Transverse colon (tissue), 4 donors: Measurements from ENCODE around the gene EFNA5. TPM values are rescaled to one million over a fixed set of nuclear protein-coding genes. Genes with fewer than 3 reads are reported as not detected.

Experiments
- DNase-seq: peaks from one replicate; pipeline ENCODE4 v3.0.0-alpha.2; 2019
- H3K27ac ChIP-seq, 4 donors: fragments of 200-600 bp; sonication (generic); 2 replicates each; pipeline ENCODE4 v1.5.1; 2016 to 2018; ENCODE audit warnings: inconsistent platforms in 4 of 4
- H3K27me3 ChIP-seq: fragments of 200-600 bp; sonication (generic); 2 replicates; pipeline ENCODE4 v1.5.1; 2017; ENCODE audit warnings: inconsistent platforms
- H3K36me3 ChIP-seq, 4 donors: fragments of 200-600 bp; sonication (generic); 2 replicates each; pipeline ENCODE4 v1.5.1; 2017 to 2019; ENCODE audit warnings: inconsistent platforms in 4 of 4
- H3K4me1 ChIP-seq, 4 donors: fragments of 200-600 bp; sonication (generic); 2 replicates each; pipeline ENCODE4 v1.5.1; 2017 to 2020; ENCODE audit warnings: inconsistent platforms in 4 of 4
- H3K4me3 ChIP-seq, 4 donors: fragments of 200-600 bp; sonication (generic); 1 replicate in 1 of 4; 2 replicates in 3 of 4; pipeline versions ENCODE4 v1.5.1 to v1.6.1; 2017 to 2019; ENCODE audit warnings: inconsistent platforms in 4 of 4
- H3K9me3 ChIP-seq, 2 donors: fragments of 200-600 bp; sonication (generic); 2 replicates each; pipeline ENCODE4 v1.5.1; 2017 to 2019; ENCODE audit warnings: inconsistent platforms in 2 of 2
- CTCF ChIP-seq, 5 experiments: fragments of 200-600 bp in 3 of 5; fragments of 450-650 bp in 2 of 5; sonication (generic) in 3 of 5; IDR thresholded peaks; 1 replicate in 2 of 5; 2 replicates in 3 of 5; pipeline ENCODE4 v1.5.1; 2016 to 2017; ENCODE audit warnings: antibody characterized with exemption in 5 of 5, inconsistent platforms in 3 of 5, mild to moderate bottlenecking in 2 of 5, moderate library complexity in 1 of 5
- EP300 ChIP-seq: sonication (generic); formaldehyde crosslinking; IDR thresholded peaks from one replicate; pipeline ENCODE4 v1.6.1; 2017; ENCODE audit warnings: antibody characterized with exemption, low read depth
- POLR2A ChIP-seq: fragments of 450-650 bp; IDR thresholded peaks from one replicate; pipeline ENCODE4 v1.6.1; 2016; ENCODE audit warnings: antibody characterized with exemption, mild to moderate bottlenecking, moderate library complexity
- POLR2AphosphoS5 ChIP-seq, 3 donors: sonication (generic); formaldehyde crosslinking; IDR thresholded peaks; one replicate each; pipeline ENCODE4 v1.6.1; 2016; ENCODE audit warnings: antibody characterized with exemption in 3 of 3
- WGBS, 2 donors: methylation state at CpG; one replicate each; pipeline ENCODE4 v1.1.5; 2018; ENCODE audit warnings: low coverage in 1 of 2; 5-methylcytosine and 5-hydroxymethylcytosine counted together
- in situ Hi-C, 4 donors: fragments of 200-750 bp; cut with MboI; loops; one replicate each; pipeline versions ENCODE4 v1.15.0 to v1.15.1; 2017; ENCODE audit warnings: low sequenced_read_pairs in 3 of 4, low pct_ligation_motif_present in 1 of 4, low pct_unique_long_range_greater_than_20kb in 1 of 4
- intact Hi-C: fragments of 100-400 bp; cut with DNase I; formaldehyde crosslinking; loops from one replicate; pipeline ENCODE4 v1.15.1; 2023; ENCODE audit warnings: low total_unique reads
- total RNA-seq, 4 donors: library from RNA; depleted of rRNA; stranded (reverse); fragments of >200 nt; gene quantifications; one replicate each; pipeline ENCODE4 v1.1.0, GENCODE V29; 2016

Gene EFNA5
- total RNA-seq, 4 donors from 2014 or later: 1.5 to 18.2 (median 12.1) TPM

GRCh38 chr5:107384256-107384655, 286.5 kb downstream of the EFNA5 start:
- Histone ChIP-seq H3K36me3 (no peaks in the 10 kb centered on the region), H3K9me3 (no peaks in the 10 kb centered on the region), H3K27me3 (no peaks in the 10 kb centered on the region), H3K4me1 (peaks cover 9 to 18% (median 12%) of the 10 kb centered on the region in 4 donors), H3K4me3 (no peak overlapping the region), H3K27ac (no peak overlapping the region)
- intact Hi-C loops (no loop called here), in situ Hi-C loops (no loop called here)
- DNase-seq: no peak
- TF ChIP-seq EP300: no peak
- no peak for TF ChIP-seq POLR2AphosphoS5 (IDR thresholded peaks at IDR 0.05)
- no peak for TF ChIP-seq CTCF (IDR thresholded peaks at IDR 0.05)
- TF ChIP-seq POLR2A: no peak
- 91 to 100% methylated on average over 2 to 4 of the region's 4 CpGs for WGBS, 2 donors

GRCh38 chr5:107383414-107383813, 287.3 kb downstream of the EFNA5 start:
- WGBS, 2 donors: 96 to 100% methylated on average over 1 of the region's 1 CpG
- in situ Hi-C loops: no loop called here
- intact Hi-C loops: no loop called here
- Histone ChIP-seq H3K4me3 (no peak overlapping the region), H3K36me3 (no peaks in the 10 kb centered on the region), H3K9me3 (no peaks in the 10 kb centered on the region), H3K4me1 (peaks cover under 1 to 10% (median 4%) of the 10 kb centered on the region in 4 donors), H3K27me3 (no peaks in the 10 kb centered on the region), H3K27ac (no peak overlapping the region)
- TF ChIP-seq POLR2A: no peak
- no peak for TF ChIP-seq POLR2AphosphoS5 (IDR thresholded peaks at IDR 0.05)
- no peak for TF ChIP-seq CTCF (IDR thresholded peaks at IDR 0.05)
- no peak for TF ChIP-seq EP300
- no peak for DNase-seq

- in situ Hi-C loops: no loop called here
Measured at GRCh38 chr5:107381189-107381856, 289.4 kb downstream of the EFNA5 start.

GRCh38 chr5:107380654-107381053, 290.1 kb downstream of the EFNA5 start:
- Histone ChIP-seq H3K4me1 (no peaks in the 10 kb centered on the region), H3K27me3 (no peaks in the 10 kb centered on the region), H3K9me3 (no peaks in the 10 kb centered on the region), H3K4me3 (no peak overlapping the region), H3K27ac (no peak overlapping the region), H3K36me3 (no peaks in the 10 kb centered on the region)
- 91 to 98% methylated on average over 10 of the region's 10 CpGs for WGBS, 2 donors
- intact Hi-C loops: no loop called here
- in situ Hi-C loops: no loop called here
- DNase-seq: no peak
- TF ChIP-seq CTCF (IDR thresholded peaks at IDR 0.05) (no peak), POLR2A (no peak), EP300 (no peak), POLR2AphosphoS5 (IDR thresholded peaks at IDR 0.05) (no peak)

More at GRCh38 chr5:107381189-107381856, 289.4 kb downstream of the EFNA5 start:
- WGBS, 2 donors: 78 to 87% methylated on average over 4 to 13 of the region's 13 CpGs
- intact Hi-C loops: no loop called here
- Histone ChIP-seq H3K27ac (no peak overlapping the region), H3K4me1 (no peaks in the 10 kb centered on the region), H3K9me3 (no peaks in the 10 kb centered on the region), H3K36me3 (no peaks in the 10 kb centered on the region), H3K4me3 (no peak overlapping the region), H3K27me3 (no peaks in the 10 kb centered on the region)
- DNase-seq: no peak
- TF ChIP-seq POLR2AphosphoS5 (IDR thresholded peaks at IDR 0.05) (no peak), POLR2A (no peak), CTCF (IDR thresholded peaks at IDR 0.05) (no peak), EP300 (no peak)
